ENCODE data around the gene CITED2.
A peak's percentile ranks its signal among the peaks of the same experiment; 100 is the strongest.
"Not testable (repeated sequence)": the region's sequence is repeated elsewhere in the genome, so short reads cannot be mapped to it uniquely, and the experiment has no call there.

CITED2 gene

DNA sequence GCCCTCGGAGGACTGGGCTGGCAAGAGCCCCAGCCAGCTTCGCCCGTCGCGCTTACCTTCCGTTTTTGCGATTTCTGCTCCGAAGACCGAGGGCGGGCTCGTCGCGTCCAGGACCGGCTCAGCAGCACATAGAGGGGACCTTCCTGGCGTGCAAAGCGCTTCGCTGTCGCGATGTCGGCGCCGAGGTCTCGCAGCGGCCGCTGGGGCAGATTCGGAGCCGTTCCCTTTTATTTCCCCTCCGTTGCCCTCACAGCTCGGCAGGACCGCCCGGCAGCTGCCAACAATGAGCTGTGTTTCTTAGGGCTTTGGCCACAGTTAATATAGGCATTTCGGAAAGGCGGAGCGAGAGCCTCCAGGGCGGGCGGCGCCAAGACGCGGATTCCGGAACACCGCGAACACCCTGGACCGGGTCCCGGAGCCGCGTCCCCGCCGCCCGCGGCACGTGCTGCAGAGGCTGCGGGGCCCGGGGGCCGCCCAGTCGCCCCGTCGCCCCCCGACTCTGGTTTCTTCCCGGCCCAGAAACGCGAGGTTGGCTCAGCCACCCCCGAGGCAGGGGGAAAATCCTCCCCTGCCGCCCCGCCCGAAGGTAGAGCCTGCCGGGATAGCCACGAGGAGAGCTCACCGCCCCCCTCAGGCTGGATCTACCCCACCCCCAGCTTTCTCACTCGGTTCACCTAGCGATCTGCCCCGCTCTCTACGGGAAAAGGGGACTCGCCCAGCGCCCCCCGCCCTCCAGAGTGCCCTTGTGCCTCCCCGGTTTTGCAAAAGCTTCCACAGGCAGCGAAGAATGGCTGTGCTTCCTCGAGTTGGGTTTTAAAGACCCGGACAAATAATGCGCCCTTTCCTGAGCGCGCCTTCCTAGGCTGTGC is at the start of gene CITED2:
Gene CITED2, minus strand, starts transcription at position 292 of the 869 bp plus-strand sequence. CDS start 704 bp downstream, outside the sequence.
- peak within 1 kb of the TSS; percentile 100 for H3K27ac Mint-ChIP-seq (ENCODE audit: low read depth)
- no peaks in the 10 kb centered on the region for H3K9me3 Mint-ChIP-seq
- no peaks in the 10 kb centered on the region for H3K27me3 Mint-ChIP-seq
- peak within 1 kb of the TSS; percentile 100 for H3K4me3 Mint-ChIP-seq
- H3K36me3 Mint-ChIP-seq (ENCODE audit: insufficient read depth), result peaks cover 43% of the 10 kb centered on the region
- peak; percentile 93 to 94 for DNase-seq (ENCODE audit: low spot score in 2 of 2)
- H3K4me1 Mint-ChIP-seq, result peaks cover 53% of the 10 kb centered on the region
- ATAC-seq (replicated peaks; ENCODE audit: extremely low read depth, poor library complexity, severe bottlenecking), result peak; percentile 56

- Mint-ChIP-seq H3K9me3 (no peaks in the 10 kb centered on the region), H3K27me3 (peaks cover 23% of the 10 kb centered on the region)
- no peak for DNase-seq (ENCODE audit: low spot score in 2 of 2)
Measured at GRCh38 chr6:139423037-139423703, 48.7 kb upstream of the CITED2 start.

GRCh38 chr6:139422105-139423036 is 47.9 kb upstream of the CITED2 start:
- no peaks in the 10 kb centered on the region for H3K36me3 Mint-ChIP-seq (ENCODE audit: insufficient read depth)
- no peak for ATAC-seq (replicated peaks; ENCODE audit: extremely low read depth, poor library complexity, severe bottlenecking)
- no peak overlapping the region for H3K27ac Mint-ChIP-seq (ENCODE audit: low read depth)
- no peaks in the 10 kb centered on the region for H3K9me3 Mint-ChIP-seq
- no peak for DNase-seq (ENCODE audit: low spot score in 2 of 2)
- no peaks in the 10 kb centered on the region for H3K4me1 Mint-ChIP-seq
- H3K4me3 Mint-ChIP-seq, result no peak overlapping the region
- H3K27me3 Mint-ChIP-seq, result peaks cover 23% of the 10 kb centered on the region

More at GRCh38 chr6:139423037-139423703, 48.7 kb upstream of the CITED2 start:
- no peak overlapping the region for H3K4me3 Mint-ChIP-seq
- no peak for ATAC-seq (replicated peaks; ENCODE audit: extremely low read depth, poor library complexity, severe bottlenecking)
- H3K36me3 Mint-ChIP-seq (ENCODE audit: insufficient read depth), result no peaks in the 10 kb centered on the region
- H3K4me1 Mint-ChIP-seq, result no peaks in the 10 kb centered on the region
- no peak overlapping the region for H3K27ac Mint-ChIP-seq (ENCODE audit: low read depth)

DNA sequence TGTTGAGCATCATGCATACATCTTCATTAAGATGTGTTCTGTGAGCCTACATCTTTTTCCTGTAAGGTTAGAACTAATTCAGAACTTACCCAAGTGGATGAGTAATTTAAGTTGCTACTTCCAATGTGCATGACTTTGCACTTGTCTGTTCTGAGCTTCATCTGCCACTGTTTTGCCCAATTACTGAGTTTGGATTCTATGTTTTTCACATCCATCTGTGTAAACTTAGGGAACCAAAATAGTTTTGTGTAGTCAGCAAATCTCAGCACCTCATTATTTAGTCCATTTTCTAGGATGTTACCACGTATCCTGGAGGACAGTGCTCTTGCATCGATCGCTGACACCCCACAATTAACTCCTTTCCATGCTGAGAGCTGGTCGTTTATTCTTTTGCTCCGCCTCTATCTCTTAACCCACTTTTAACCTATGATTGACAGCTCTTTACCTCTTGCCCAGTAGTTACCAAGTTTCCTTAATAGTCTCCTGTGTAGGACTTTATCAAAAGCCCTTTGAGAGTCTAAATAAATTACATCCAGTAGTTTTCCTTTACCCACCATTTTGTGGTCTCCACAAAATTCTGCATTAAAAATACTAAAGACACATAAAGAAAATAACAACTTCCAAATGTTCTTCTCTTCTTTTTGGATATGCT is 44.2 kb upstream of the CITED2 start:
- Mint-ChIP-seq H3K4me1 (no peaks in the 10 kb centered on the region), H3K36me3 (ENCODE audit: insufficient read depth) (no peaks in the 10 kb centered on the region), H3K4me3 (no peak overlapping the region), H3K27me3 (peaks cover 10% of the 10 kb centered on the region), H3K9me3 (no peaks in the 10 kb centered on the region), H3K27ac (ENCODE audit: low read depth) (no peak overlapping the region)
- ATAC-seq (replicated peaks; ENCODE audit: extremely low read depth, poor library complexity, severe bottlenecking), result no peak
- no peak for DNase-seq (ENCODE audit: low spot score in 2 of 2)

GRCh38 chr6:139416146-139416545 is 41.7 kb upstream of the CITED2 start:
- DNase-seq (ENCODE audit: low spot score in 2 of 2) (no peak), ATAC-seq (replicated peaks; ENCODE audit: extremely low read depth, poor library complexity, severe bottlenecking) (no peak)
- Mint-ChIP-seq H3K27me3 (no peaks in the 10 kb centered on the region), H3K4me1 (no peaks in the 10 kb centered on the region), H3K4me3 (no peak overlapping the region), H3K9me3 (no peaks in the 10 kb centered on the region), H3K27ac (ENCODE audit: low read depth) (no peak overlapping the region), H3K36me3 (ENCODE audit: insufficient read depth) (no peaks in the 10 kb centered on the region)

GRCh38 chr6:139415365-139415764 is 40.9 kb upstream of the CITED2 start:
- no peak for DNase-seq (ENCODE audit: low spot score in 2 of 2)
- Mint-ChIP-seq H3K9me3 (no peaks in the 10 kb centered on the region), H3K4me3 (no peak overlapping the region), H3K36me3 (ENCODE audit: insufficient read depth) (no peaks in the 10 kb centered on the region), H3K4me1 (no peaks in the 10 kb centered on the region), H3K27ac (ENCODE audit: low read depth) (no peak overlapping the region), H3K27me3 (no peaks in the 10 kb centered on the region)
- ATAC-seq (replicated peaks; ENCODE audit: extremely low read depth, poor library complexity, severe bottlenecking), result no peak

DNA sequence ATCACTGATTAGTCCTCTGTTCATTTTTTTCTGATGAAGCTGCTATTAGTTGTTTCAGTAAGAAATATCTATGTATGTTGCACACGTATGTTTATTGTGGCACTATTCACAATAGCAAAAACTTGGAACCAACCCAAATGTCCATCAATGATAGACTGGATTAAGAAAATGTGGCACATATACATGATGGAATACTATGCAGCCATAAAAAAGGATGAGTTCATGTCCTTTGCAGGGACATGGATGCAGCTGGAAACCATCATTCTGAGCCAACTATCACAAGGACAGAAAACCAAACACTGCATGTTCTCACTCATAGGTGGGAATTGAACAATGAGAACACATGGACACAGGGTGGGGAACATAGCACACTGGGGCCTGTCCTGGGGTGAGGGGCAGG is 37.7 kb upstream of the CITED2 start:
- H3K4me3 Mint-ChIP-seq; DNase-seq (ENCODE audit: low spot score in 2 of 2); H3K36me3 Mint-ChIP-seq (ENCODE audit: insufficient read depth); H3K9me3 Mint-ChIP-seq; H3K27me3 Mint-ChIP-seq; H3K4me1 Mint-ChIP-seq; H3K27ac Mint-ChIP-seq (ENCODE audit: low read depth); ATAC-seq (replicated peaks; ENCODE audit: extremely low read depth, poor library complexity, severe bottlenecking): not testable (repeated sequence)

DNA sequence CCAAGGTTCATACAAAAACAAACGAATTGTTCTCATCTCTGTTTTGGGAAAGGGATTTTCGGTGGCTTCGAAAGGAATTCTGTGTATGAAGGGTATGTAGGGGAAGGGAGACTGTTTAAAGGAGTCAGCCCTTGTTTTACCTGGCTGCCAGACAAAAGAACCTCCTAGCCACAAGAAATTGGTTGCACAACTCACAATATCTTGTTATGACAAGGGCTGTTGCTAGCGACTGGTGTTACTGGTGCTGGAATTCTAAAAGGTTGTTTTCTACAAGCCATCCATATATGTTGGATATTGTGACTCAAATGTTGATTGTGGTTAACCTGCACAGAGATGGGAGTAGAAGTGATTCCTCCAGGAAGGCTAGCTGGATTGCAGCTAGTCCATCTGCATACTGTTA is 34.6 kb upstream of the CITED2 start:
- Mint-ChIP-seq H3K4me1 (no peaks in the 10 kb centered on the region), H3K9me3 (no peaks in the 10 kb centered on the region), H3K4me3 (no peak overlapping the region), H3K36me3 (ENCODE audit: insufficient read depth) (no peaks in the 10 kb centered on the region), H3K27me3 (no peaks in the 10 kb centered on the region), H3K27ac (ENCODE audit: low read depth) (no peak overlapping the region)
- ATAC-seq (replicated peaks; ENCODE audit: extremely low read depth, poor library complexity, severe bottlenecking), result no peak
- DNase-seq (ENCODE audit: low spot score in 2 of 2), result no peak

GRCh38 chr6:139407718-139408222 is 33.3 kb upstream of the CITED2 start:
- Mint-ChIP-seq H3K27me3 (no peaks in the 10 kb centered on the region), H3K9me3 (no peaks in the 10 kb centered on the region), H3K27ac (ENCODE audit: low read depth) (no peak overlapping the region), H3K36me3 (ENCODE audit: insufficient read depth) (no peaks in the 10 kb centered on the region), H3K4me1 (no peaks in the 10 kb centered on the region), H3K4me3 (no peak overlapping the region)
- ATAC-seq (replicated peaks; ENCODE audit: extremely low read depth, poor library complexity, severe bottlenecking), result no peak
- no peak for DNase-seq (ENCODE audit: low spot score in 2 of 2)

GRCh38 chr6:139406577-139407343 is 32.3 kb upstream of the CITED2 start:
- Mint-ChIP-seq H3K4me3 (no peak overlapping the region), H3K4me1 (no peaks in the 10 kb centered on the region), H3K27me3 (no peaks in the 10 kb centered on the region), H3K9me3 (no peaks in the 10 kb centered on the region), H3K36me3 (ENCODE audit: insufficient read depth) (no peaks in the 10 kb centered on the region), H3K27ac (ENCODE audit: low read depth) (no peak overlapping the region)
- ATAC-seq (replicated peaks; ENCODE audit: extremely low read depth, poor library complexity, severe bottlenecking) (no peak), DNase-seq (ENCODE audit: low spot score in 2 of 2) (no peak)

DNA sequence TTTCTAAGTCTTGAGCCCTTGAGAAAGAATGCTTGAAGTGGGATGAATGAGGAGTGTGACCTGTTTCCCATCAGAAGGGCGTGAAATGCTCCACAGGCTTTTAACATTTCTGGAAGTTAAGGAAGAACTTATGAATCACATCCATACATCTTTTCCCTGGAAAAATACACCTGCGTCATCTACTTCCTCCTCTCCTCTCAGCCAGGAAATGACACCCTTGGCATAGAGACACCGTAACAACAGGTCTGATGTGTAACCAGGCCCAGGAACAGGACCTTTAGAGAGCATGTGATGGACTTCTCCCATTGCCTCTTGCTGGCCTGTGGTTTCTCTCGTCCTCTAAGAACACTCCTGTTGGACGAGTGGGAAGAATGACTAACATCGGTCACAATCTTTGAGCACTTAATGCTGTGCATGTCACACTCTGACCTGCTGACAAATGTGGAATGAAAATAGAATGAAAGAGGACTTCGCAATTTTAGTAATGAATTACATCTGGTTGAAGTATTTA is 28.5 kb upstream of the CITED2 start:
- no peak for ATAC-seq (replicated peaks; ENCODE audit: extremely low read depth, poor library complexity, severe bottlenecking)
- H3K27me3 Mint-ChIP-seq, result peaks cover 3% of the 10 kb centered on the region
- no peak overlapping the region for H3K27ac Mint-ChIP-seq (ENCODE audit: low read depth)
- no peak overlapping the region for H3K4me3 Mint-ChIP-seq
- DNase-seq (ENCODE audit: low spot score in 2 of 2), result no peak
- no peaks in the 10 kb centered on the region for H3K9me3 Mint-ChIP-seq
- no peaks in the 10 kb centered on the region for H3K4me1 Mint-ChIP-seq
- peaks cover 3% of the 10 kb centered on the region for H3K36me3 Mint-ChIP-seq (ENCODE audit: insufficient read depth)
